ENCODE data around the gene UFD1.

The UFD1 gene

DNA sequence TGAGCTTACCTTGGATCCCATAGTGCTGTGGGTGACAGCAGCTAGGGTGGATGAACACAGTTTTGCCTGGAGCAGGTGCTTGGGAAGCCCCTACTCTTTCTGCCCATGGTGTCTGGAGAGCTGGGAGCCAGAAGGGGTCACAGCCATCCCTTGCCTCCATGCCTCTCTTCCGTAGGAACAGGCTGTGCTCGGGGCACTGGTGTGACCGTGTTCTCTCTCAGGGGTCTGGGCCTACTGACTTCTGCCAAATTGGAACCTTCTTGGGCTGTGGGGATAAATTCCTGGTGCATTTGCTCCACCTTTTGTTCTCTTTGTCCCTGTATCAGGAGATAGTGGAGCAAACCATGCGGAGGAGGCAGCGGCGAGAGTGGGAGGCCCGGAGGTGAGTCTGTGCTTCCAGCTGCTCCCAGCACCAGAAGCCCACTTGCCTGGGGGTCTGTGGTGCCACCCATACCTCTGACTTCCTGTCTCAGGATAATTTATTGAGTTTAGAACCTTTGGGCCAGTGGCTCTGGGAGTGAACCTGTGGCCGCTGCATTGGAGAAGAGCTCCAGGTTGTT lies 15.1 kb upstream of the UFD1 start:
- TF ChIP-seq TEAD4 (IDR thresholded peaks at IDR 0.05) (no peak), RAD21 (IDR thresholded peaks at IDR 0.05; ENCODE audit: low read depth) (no peak), TAF1 (IDR thresholded peaks at IDR 0.05; ENCODE audit: low read depth) (no peak), CREB1 (IDR thresholded peaks at IDR 0.05; ENCODE audit: low read depth) (no peak), ZBTB7A (IDR thresholded peaks at IDR 0.05; ENCODE audit: low read depth) (no peak), CEBPB (IDR thresholded peaks at IDR 0.05) (no peak), USF1 (IDR thresholded peaks at IDR 0.05) (no peak), NFIC (IDR thresholded peaks at IDR 0.05) (no peak), FOXM1 (IDR thresholded peaks at IDR 0.05; ENCODE audit: borderline replicate concordance, low read depth) (no peak), YY1 (IDR thresholded peaks at IDR 0.05; ENCODE audit: low read depth) (no peak), TCF12 (IDR thresholded peaks at IDR 0.05; ENCODE audit: low read depth) (no peak), REST (IDR thresholded peaks at IDR 0.05; ENCODE audit: low read depth) (no peak), EP300 (IDR thresholded peaks at IDR 0.05; ENCODE audit: borderline replicate concordance) (no peak), EGR1 (IDR thresholded peaks at IDR 0.05) (no peak)
- TF ChIP-seq, protein P1, sequence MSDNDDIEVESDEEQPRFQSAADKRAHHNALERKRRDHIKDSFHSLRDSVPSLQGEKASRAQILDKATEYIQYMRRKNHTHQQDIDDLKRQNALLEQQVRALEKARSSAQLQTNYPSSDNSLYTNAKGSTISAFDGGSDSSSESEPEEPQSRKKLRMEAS (IDR thresholded peaks at IDR 0.05), result no peak

- TF ChIP-seq TEAD4 (IDR thresholded peaks at IDR 0.05) (no peak), YY1 (IDR thresholded peaks at IDR 0.05; ENCODE audit: low read depth) (no peak), CREB1 (IDR thresholded peaks at IDR 0.05; ENCODE audit: low read depth) (no peak), CEBPB (IDR thresholded peaks at IDR 0.05) (no peak), FOXM1 (IDR thresholded peaks at IDR 0.05; ENCODE audit: borderline replicate concordance, low read depth) (no peak), RAD21 (IDR thresholded peaks at IDR 0.05; ENCODE audit: low read depth) (no peak), EGR1 (IDR thresholded peaks at IDR 0.05) (no peak), REST (IDR thresholded peaks at IDR 0.05; ENCODE audit: low read depth) (no peak), EP300 (IDR thresholded peaks at IDR 0.05; ENCODE audit: borderline replicate concordance) (no peak), TAF1 (IDR thresholded peaks at IDR 0.05; ENCODE audit: low read depth) (no peak), USF1 (IDR thresholded peaks at IDR 0.05) (no peak), TCF12 (IDR thresholded peaks at IDR 0.05; ENCODE audit: low read depth) (no peak), ZBTB7A (IDR thresholded peaks at IDR 0.05; ENCODE audit: low read depth) (no peak), NFIC (IDR thresholded peaks at IDR 0.05) (no peak)
- TF ChIP-seq, protein P1 (IDR thresholded peaks at IDR 0.05), result no peak
These were observed 13.6 kb upstream of the UFD1 start for GRCh38 chr22:19492504-19493174.

GRCh38 chr22:19490628-19491230 lies 11.7 kb upstream of the UFD1 start:
- TF ChIP-seq FOXM1 (IDR thresholded peaks at IDR 0.05; ENCODE audit: borderline replicate concordance, low read depth) (no peak), TAF1 (IDR thresholded peaks at IDR 0.05; ENCODE audit: low read depth) (no peak), TCF12 (IDR thresholded peaks at IDR 0.05; ENCODE audit: low read depth) (no peak), REST (IDR thresholded peaks at IDR 0.05; ENCODE audit: low read depth) (no peak)
